ENCODE results near the gene NCKAP5. TPM values are rescaled to one million over a fixed set of nuclear protein-coding genes. Genes with fewer than 3 reads are reported as not detected.

NCKAP5 gene
- total RNA-seq, 1 donor from 2014 or later: not detected

DNA sequence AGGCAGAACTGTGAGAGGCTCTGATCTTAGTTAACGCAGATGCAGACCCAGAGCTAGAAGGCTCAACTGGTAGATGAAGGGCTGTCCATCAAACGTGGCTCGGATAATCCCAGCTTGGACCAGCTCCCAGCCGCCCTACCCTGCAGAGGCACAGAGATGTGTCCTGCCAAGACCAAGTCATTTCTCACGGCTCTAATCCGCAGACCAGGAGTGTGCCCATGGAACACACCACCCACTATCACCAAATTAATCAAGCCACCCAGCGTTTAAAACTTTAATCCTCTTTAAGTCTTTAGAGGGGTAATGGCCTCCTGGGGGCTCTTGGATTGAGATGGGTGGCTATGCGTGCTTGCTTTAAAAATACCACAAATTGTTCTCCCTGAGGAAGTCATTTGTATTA is 915.8 kb downstream of the NCKAP5 start:
- intact Hi-C loops (cut with micrococcal nuclease): no loop called here
- Mint-ChIP-seq H3K4me1 (ENCODE audit: low read depth) (no peaks in the 10 kb centered on the region), H3K4me3 (no peak overlapping the region), H3K9me3 (no peaks in the 10 kb centered on the region), H3K27me3 (ENCODE audit: insufficient read depth) (no peaks in the 10 kb centered on the region), H3K36me3 (ENCODE audit: low read depth) (no peaks in the 10 kb centered on the region), H3K27ac (no peak overlapping the region)
- no peak for DNase-seq (ENCODE audit: low spot score)

DNA sequence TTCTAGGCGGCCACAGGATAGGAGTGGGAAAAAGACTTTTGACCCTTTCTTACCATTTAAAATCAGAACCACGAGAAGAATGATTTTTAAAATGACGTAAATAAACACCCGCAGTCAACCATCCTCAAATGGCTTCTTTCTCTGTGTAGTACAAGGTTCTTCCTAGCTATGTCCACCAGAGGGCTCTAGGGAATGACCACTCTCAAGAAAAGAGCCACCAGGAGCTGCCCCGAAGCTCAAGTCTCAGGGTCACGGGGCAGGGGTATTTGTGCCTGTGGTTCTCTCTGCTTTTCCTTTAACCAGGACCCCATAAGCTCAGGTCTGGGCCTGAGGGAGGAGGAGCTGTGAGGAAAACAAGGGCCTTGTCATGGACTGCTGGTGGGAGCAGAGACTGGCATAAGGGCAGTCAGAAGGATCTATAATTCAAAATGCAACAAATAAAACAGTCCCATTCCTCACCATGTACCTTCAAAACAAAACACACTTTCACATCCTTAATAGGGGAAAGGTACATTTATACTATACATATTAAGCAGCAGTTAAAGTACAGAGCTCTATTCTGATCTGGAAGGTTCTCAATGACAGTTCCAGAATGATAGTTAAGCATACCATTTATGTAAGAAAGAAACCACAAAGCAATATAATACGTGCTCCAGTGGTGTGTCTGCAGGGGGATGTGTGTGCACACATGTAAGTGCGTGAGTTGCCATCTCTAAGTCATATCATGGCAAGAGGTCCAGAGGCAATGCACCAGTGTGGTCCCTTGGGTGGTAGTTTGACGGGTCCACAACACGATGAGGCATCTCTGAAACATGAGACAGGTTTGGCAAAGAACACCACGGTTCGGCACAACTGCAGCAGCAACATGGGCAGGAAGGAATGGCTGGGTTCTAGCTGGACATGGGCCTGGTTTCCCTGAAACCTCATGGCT is 916.9 kb downstream of the NCKAP5 start:
- intact Hi-C loops (cut with micrococcal nuclease): no loop called here
- H3K4me1 Mint-ChIP-seq (ENCODE audit: low read depth): no peaks in the 10 kb centered on the region
- no peaks in the 10 kb centered on the region for H3K36me3 Mint-ChIP-seq (ENCODE audit: low read depth)
- H3K4me3 Mint-ChIP-seq: no peak overlapping the region
- H3K27me3 Mint-ChIP-seq (ENCODE audit: insufficient read depth): peaks cover 1% of the 10 kb centered on the region
- DNase-seq (ENCODE audit: low spot score): no peak
- H3K9me3 Mint-ChIP-seq: no peaks in the 10 kb centered on the region
- H3K27ac Mint-ChIP-seq: no peak overlapping the region

DNA sequence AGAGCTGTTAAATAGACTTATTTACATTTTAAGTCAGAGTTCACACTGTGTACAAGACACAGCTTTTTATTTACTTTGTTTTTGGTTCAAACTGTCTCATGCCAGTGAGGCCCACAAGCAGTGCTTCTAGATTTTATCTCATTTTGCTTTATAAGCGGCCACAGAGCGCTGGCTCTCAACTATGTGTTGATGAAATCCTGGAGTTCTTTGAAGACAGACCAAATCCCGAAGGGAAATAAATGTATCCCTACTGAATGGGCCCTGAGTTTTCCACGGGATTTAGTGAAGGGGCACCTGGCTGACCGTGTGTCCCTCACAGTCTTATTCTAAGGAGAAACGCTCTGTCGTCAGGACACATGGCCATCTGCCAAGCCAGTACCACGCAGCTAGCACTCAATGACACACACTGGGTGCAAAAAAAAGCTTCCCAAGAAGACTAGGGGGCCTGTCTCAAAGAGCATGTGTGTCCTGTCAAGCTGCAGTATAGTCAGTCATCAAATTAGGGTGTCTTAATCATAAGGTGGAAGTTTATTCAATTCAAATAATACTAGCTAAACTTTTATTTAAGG is 921.6 kb downstream of the NCKAP5 start:
- Mint-ChIP-seq H3K4me3 (no peak overlapping the region), H3K27me3 (ENCODE audit: insufficient read depth) (peaks cover 1% of the 10 kb centered on the region), H3K4me1 (ENCODE audit: low read depth) (no peaks in the 10 kb centered on the region), H3K27ac (no peak overlapping the region), H3K9me3 (no peaks in the 10 kb centered on the region), H3K36me3 (ENCODE audit: low read depth) (no peaks in the 10 kb centered on the region)
- intact Hi-C loops (cut with micrococcal nuclease): no loop called here
- DNase-seq (ENCODE audit: low spot score): no peak

DNA sequence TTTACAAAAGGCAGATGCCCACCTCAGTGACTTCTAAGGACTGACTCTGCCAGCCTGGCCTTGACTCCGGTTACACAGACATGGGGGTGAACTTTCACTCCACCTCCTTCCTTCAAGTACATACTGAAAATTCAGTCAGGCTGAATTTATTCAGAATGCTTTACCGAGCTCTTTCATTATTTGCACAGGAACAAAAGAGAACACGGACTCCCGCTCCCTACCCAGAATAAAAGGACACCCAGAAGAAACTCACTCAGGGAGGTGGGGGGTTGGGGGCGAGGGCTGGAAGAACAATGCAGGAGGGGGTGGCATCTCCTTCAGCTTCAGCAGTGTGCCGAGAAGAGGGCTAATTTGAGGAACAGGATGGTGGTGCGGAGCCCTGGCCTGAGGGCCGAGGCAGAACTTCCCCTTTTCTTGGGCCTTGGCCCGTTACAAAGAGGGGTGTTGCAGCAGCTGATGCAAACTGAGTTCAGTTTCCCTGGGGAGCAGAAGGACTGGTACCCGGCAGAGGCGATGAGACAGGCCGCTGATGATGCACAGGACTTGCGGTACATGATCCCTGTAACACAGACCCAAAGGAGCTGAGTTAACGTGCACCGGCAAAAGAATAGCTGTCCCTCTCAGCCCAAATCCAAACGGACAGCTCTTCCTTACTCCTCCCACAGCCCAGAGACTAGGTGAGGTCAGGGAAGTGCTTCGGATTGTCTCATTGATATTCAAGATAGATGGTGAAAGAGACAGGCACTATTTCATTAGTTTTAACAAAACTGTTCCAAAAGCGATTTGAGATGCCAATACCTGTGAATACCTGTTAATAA is 922.3 kb downstream of the NCKAP5 start:
- H3K4me3 Mint-ChIP-seq: no peak overlapping the region
- no peak overlapping the region for H3K27ac Mint-ChIP-seq
- peaks cover 1% of the 10 kb centered on the region for H3K27me3 Mint-ChIP-seq (ENCODE audit: insufficient read depth)
- H3K4me1 Mint-ChIP-seq (ENCODE audit: low read depth): no peaks in the 10 kb centered on the region
- no peaks in the 10 kb centered on the region for H3K9me3 Mint-ChIP-seq
- no peaks in the 10 kb centered on the region for H3K36me3 Mint-ChIP-seq (ENCODE audit: low read depth)
- intact Hi-C loops (cut with micrococcal nuclease): no loop called here
- DNase-seq (ENCODE audit: low spot score): no peak

DNA sequence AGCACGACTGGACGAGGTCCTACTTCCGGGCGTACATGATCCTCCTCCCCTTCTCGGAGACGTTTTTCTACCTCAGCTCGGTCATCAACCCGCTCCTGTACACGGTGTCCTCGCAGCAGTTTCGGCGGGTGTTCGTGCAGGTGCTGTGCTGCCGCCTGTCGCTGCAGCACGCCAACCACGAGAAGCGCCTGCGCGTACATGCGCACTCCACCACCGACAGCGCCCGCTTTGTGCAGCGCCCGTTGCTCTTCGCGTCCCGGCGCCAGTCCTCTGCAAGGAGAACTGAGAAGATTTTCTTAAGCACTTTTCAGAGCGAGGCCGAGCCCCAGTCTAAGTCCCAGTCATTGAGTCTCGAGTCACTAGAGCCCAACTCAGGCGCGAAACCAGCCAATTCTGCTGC is 923.1 kb downstream of the NCKAP5 start:
- H3K27me3 Mint-ChIP-seq (ENCODE audit: insufficient read depth): peaks cover 1% of the 10 kb centered on the region
- no peak overlapping the region for H3K4me3 Mint-ChIP-seq
- H3K4me1 Mint-ChIP-seq (ENCODE audit: low read depth): no peaks in the 10 kb centered on the region
- no peak for DNase-seq (ENCODE audit: low spot score)
- no peaks in the 10 kb centered on the region for H3K9me3 Mint-ChIP-seq
- intact Hi-C loops (cut with micrococcal nuclease): no loop called here
- H3K36me3 Mint-ChIP-seq (ENCODE audit: low read depth): no peaks in the 10 kb centered on the region
- no peak overlapping the region for H3K27ac Mint-ChIP-seq

DNA sequence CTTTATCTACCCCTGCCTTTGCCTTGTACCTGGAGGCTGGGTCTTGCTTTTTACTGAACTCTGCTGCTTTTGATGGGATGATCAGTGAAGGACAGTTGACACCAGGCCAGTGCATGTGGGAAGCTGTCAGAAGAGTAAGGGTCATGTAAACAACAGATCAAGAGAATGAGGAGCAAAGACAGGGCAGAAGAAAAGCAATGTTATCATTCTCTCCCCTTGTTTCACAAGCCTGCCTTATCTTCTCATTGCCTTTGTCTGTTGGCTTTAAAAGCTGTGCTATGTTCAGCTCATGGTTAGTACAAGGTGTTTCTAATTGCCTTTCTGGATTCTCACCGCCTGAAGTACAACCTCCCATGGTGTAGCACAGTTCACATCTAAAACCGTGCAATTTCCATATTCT is 925.8 kb downstream of the NCKAP5 start:
- Mint-ChIP-seq H3K4me3 (no peak overlapping the region), H3K9me3 (no peaks in the 10 kb centered on the region), H3K36me3 (ENCODE audit: low read depth) (no peaks in the 10 kb centered on the region), H3K4me1 (ENCODE audit: low read depth) (no peaks in the 10 kb centered on the region), H3K27me3 (ENCODE audit: insufficient read depth) (peaks cover 1% of the 10 kb centered on the region), H3K27ac (no peak overlapping the region)
- intact Hi-C loops (cut with micrococcal nuclease): no loop called here
- DNase-seq (ENCODE audit: low spot score): no peak

DNA sequence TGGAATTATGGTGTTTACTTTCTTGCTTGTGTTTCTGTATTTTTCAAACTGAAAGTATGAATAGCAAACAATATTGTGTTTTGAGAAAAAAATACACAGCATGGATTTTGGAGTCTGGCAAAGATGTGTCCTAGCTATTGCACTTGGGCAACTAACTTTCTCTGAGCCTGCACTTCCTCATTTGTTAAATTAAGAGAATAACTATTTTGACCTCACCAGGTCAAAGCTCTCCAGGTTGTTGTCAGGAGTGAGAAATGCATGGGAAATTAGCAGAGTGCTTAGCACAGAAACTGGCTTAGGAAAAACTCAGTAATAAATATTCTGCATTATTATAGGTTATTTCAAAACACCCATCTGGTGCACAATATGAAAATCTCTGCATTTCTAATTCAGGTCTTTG is 926.4 kb downstream of the NCKAP5 start:
- Mint-ChIP-seq H3K27ac (no peak overlapping the region), H3K4me1 (ENCODE audit: low read depth) (no peaks in the 10 kb centered on the region), H3K27me3 (ENCODE audit: insufficient read depth) (no peaks in the 10 kb centered on the region), H3K9me3 (no peaks in the 10 kb centered on the region), H3K4me3 (no peak overlapping the region), H3K36me3 (ENCODE audit: low read depth) (no peaks in the 10 kb centered on the region)
- intact Hi-C loops (cut with micrococcal nuclease): no loop called here
- no peak for DNase-seq (ENCODE audit: low spot score)

DNA sequence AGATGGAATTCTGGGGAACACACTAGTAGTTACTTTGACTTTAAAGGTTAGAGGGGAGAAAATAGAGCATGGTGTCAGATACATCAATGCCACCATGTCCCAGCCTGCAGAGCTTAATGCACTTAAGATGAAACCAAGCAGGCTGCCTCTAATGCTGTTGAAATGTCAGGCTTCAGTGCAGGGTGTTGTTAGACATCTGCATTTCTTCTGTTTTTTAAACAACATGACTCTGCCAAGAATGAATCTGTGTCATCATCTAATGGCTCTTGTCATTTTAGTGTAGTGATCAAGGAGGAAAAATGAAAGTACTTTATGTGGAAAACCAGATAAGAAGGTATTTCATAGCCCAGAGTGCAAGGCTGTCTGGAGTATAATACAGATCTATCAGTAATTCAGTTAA is 928.1 kb downstream of the NCKAP5 start:
- Mint-ChIP-seq H3K27ac (no peak overlapping the region), H3K36me3 (ENCODE audit: low read depth) (no peaks in the 10 kb centered on the region), H3K9me3 (no peaks in the 10 kb centered on the region), H3K27me3 (ENCODE audit: insufficient read depth) (no peaks in the 10 kb centered on the region), H3K4me1 (ENCODE audit: low read depth) (no peaks in the 10 kb centered on the region), H3K4me3 (no peak overlapping the region)
- intact Hi-C loops (cut with micrococcal nuclease): no loop called here
- no peak for DNase-seq (ENCODE audit: low spot score)

DNA sequence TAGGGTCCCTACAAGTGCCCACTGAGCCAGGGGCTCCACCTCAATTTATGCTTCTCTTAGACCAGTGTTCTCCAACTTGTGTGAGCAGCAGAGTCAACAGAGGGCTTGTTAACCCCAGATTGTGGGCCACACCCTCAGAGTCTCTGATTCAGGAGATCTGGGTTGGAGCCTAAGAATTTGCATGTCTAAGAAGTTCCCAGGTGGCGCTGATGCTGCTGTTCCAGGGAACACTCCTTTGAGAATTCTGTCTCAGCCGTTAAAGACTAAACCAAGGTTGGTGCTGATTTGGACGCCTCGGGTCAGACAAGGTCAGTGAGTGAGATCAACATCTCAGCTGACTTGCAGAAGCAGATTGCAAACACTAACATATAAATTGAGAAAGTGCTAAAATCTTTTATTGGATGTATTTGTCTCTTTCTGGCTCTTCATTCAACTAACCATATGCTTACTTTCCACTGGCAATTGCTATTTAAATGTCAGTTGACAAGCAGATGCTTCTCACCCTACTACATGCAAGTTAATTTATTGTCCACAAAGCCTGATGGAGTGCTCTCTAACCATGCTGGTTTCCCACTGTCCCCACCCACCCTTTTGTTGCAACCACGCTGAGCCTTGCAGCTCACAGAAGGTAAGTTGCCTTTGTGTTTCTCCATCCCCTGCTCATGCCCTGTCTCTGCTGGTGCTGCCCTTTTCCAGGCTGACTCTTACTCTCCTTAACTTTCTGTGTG is 929.8 kb downstream of the NCKAP5 start:
- H3K36me3 Mint-ChIP-seq (ENCODE audit: low read depth): no peaks in the 10 kb centered on the region
- H3K27ac Mint-ChIP-seq: no peak overlapping the region
- intact Hi-C loops (cut with micrococcal nuclease): no loop called here
- DNase-seq (ENCODE audit: low spot score): no peak
- no peak overlapping the region for H3K4me3 Mint-ChIP-seq
- no peaks in the 10 kb centered on the region for H3K27me3 Mint-ChIP-seq (ENCODE audit: insufficient read depth)
- H3K9me3 Mint-ChIP-seq: no peaks in the 10 kb centered on the region
- no peaks in the 10 kb centered on the region for H3K4me1 Mint-ChIP-seq (ENCODE audit: low read depth)

DNA sequence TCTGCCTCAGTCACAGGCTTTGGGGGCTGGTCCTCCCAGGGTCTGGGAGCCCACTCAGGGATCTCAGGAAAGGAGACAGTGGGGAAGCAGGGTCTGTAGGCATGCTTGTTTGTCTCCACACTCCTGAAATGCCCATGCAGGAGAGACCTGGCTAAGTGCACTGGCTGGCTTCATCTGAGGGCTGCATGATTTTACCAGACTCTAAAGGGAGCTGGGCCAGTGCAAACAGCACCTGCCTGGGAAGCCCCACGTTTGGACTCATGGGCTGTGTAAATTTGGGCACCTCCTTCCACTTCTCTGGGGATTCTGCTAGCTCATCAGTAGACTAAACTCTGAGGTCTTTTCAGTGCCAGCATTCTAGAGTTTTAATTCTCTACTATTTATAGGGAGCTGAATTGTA is 931.9 kb downstream of the NCKAP5 start:
- Mint-ChIP-seq H3K9me3 (no peaks in the 10 kb centered on the region), H3K4me1 (ENCODE audit: low read depth) (no peaks in the 10 kb centered on the region), H3K4me3 (no peak overlapping the region), H3K27ac (no peak overlapping the region), H3K36me3 (ENCODE audit: low read depth) (no peaks in the 10 kb centered on the region), H3K27me3 (ENCODE audit: insufficient read depth) (no peaks in the 10 kb centered on the region)
- no peak for DNase-seq (ENCODE audit: low spot score)
- intact Hi-C loops (cut with micrococcal nuclease): no loop called here

DNA sequence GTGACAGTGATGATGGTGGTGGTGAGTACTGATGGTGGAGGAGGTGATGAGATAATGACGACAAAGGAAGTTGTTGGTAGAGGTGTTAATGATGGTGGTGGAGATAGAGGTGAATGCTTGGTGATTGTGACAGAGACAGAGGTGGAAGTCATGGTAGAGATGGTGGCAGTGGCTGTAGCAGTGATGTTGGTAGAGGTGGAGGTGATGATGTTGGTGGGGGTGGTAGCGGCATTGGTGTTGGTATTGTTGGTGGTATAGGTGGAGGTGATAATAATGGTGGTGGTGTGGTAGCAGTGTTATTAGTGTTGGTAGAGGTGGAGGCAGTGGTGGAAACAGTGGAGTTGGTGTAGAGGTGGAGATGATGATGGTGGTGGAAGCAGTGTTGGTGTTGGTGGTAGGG is 934.6 kb downstream of the NCKAP5 start:
- H3K36me3 Mint-ChIP-seq (ENCODE audit: low read depth): no peaks in the 10 kb centered on the region
- no peak overlapping the region for H3K4me3 Mint-ChIP-seq
- H3K27me3 Mint-ChIP-seq (ENCODE audit: insufficient read depth): no peaks in the 10 kb centered on the region
- H3K4me1 Mint-ChIP-seq (ENCODE audit: low read depth): no peaks in the 10 kb centered on the region
- intact Hi-C loops (cut with micrococcal nuclease): no loop called here
- H3K27ac Mint-ChIP-seq: no peak overlapping the region
- H3K9me3 Mint-ChIP-seq: no peaks in the 10 kb centered on the region
- no peak for DNase-seq (ENCODE audit: low spot score)

DNA sequence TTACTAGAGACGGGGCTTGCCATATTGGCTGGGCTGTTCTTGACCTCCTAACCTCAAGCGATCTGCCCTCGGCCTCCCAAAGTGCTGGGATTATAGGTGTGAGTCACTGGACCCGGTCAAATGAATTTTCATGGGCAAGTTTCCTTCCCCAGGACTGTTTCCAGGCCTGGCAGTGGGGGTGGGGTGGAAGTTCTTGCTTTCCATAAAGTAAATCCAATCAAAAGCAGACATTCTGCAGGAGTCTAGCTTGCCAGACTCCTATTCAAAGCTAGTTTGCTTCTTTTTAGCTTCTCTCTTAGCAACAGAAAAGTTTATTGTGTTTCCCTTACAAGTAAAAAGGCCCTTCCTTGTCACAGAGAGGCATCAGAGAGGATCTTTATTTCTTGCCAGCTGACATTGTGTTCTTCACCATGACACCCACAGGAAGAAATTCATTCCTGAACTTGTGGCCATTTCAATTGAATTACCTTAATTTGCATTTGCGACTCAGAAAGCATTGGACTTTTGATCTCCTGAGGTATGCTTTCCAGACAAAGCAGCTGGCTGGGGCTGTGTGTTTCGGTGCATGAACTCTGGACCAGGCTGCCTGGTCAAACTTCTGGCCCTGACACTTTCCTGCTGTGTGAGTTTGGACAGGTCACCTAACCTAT is 936.1 kb downstream of the NCKAP5 start:
- Mint-ChIP-seq H3K27me3 (ENCODE audit: insufficient read depth) (no peaks in the 10 kb centered on the region), H3K4me1 (ENCODE audit: low read depth) (no peaks in the 10 kb centered on the region)
- intact Hi-C loops (cut with micrococcal nuclease): no loop called here

More for the DNA sequence above, 936.1 kb downstream of the NCKAP5 start:
- no peaks in the 10 kb centered on the region for H3K9me3 Mint-ChIP-seq
- no peaks in the 10 kb centered on the region for H3K36me3 Mint-ChIP-seq (ENCODE audit: low read depth)
- no peak overlapping the region for H3K4me3 Mint-ChIP-seq
- H3K27ac Mint-ChIP-seq: no peak overlapping the region
- DNase-seq (ENCODE audit: low spot score): no peak

Measured in activated T-helper 1 cell treated with anti-CD3 and anti-CD28 coated beads, Interleukin-12 subunit alpha, Interleukin-12 subunit beta, Interleukin-2, Interleukin-4 antibody, amounts not matched to agents 30 ng/mL and 10 ng/mL and 1 ng/mL, durations not matched to agents 14 hours and 24 hours and 36 hours (primary cell).